Progenitor cell of endocrine pancreas (in vitro differentiated cells): Measurements from ENCODE around the gene HMGB3. TPM values are rescaled to one million over a fixed set of nuclear protein-coding genes. Genes with fewer than 3 reads are reported as not detected.
"Not testable (repeated sequence)": the region's sequence is repeated elsewhere in the genome, so short reads cannot be mapped to it uniquely, and the experiment has no call there.

Experiments
- DNase-seq: peaks from one replicate; pipeline ENCODE4 v3.0.0; 2021; ENCODE audit warnings: low spot score; ENCODE audit not compliant: unreplicated experiment
- H3K27ac Mint-ChIP-seq: 2 replicates; pipeline ENCODE4 v1.8.0; 2021; ENCODE audit warnings: mild to moderate bottlenecking, moderate library complexity, mixed read lengths
- H3K27me3 Mint-ChIP-seq: 2 replicates; pipeline ENCODE4 v1.8.0; 2021; ENCODE audit warnings: mixed read lengths
- H3K36me3 Mint-ChIP-seq: 2 replicates; pipeline ENCODE4 v1.8.0; 2022; ENCODE audit warnings: mixed read lengths; ENCODE audit not compliant: insufficient read depth
- H3K4me1 Mint-ChIP-seq: 2 replicates; pipeline ENCODE4 v1.8.0; 2021; ENCODE audit warnings: low read depth, mixed read lengths
- H3K4me3 Mint-ChIP-seq: 2 replicates; pipeline ENCODE4 v1.8.0; 2021; ENCODE audit warnings: low read depth, mild to moderate bottlenecking, moderate library complexity, mixed read lengths
- H3K9me3 Mint-ChIP-seq: 2 replicates; pipeline ENCODE4 v1.8.0; 2021; ENCODE audit warnings: low read depth, mixed read lengths
- total RNA-seq: library from RNA; stranded (reverse); gene quantifications from 2 replicates; pipeline ENCODE4 v1.2.1, GENCODE V29; 2021
- TF ChIP-seq, protein P1 (sequence below): fragments of 200-600 bp; sonication (generic); IDR thresholded peaks from one replicate; pipeline ENCODE4 v1.5.0; 2021; ENCODE audit warnings: antibody characterized with exemption, mild to moderate bottlenecking; ENCODE audit not compliant: unreplicated experiment

Gene HMGB3
- total RNA-seq, 1 donor from 2014 or later, result 257 TPM

- H3K36me3 Mint-ChIP-seq, result peaks cover 12% of the 10 kb centered on the region
- peak overlapping the region; percentile 87 for H3K4me3 Mint-ChIP-seq
- peaks cover 22% of the 10 kb centered on the region for H3K27me3 Mint-ChIP-seq
- peak overlapping the region; percentile 98 for H3K27ac Mint-ChIP-seq
- no peak for DNase-seq
- TF ChIP-seq, protein P1, sequence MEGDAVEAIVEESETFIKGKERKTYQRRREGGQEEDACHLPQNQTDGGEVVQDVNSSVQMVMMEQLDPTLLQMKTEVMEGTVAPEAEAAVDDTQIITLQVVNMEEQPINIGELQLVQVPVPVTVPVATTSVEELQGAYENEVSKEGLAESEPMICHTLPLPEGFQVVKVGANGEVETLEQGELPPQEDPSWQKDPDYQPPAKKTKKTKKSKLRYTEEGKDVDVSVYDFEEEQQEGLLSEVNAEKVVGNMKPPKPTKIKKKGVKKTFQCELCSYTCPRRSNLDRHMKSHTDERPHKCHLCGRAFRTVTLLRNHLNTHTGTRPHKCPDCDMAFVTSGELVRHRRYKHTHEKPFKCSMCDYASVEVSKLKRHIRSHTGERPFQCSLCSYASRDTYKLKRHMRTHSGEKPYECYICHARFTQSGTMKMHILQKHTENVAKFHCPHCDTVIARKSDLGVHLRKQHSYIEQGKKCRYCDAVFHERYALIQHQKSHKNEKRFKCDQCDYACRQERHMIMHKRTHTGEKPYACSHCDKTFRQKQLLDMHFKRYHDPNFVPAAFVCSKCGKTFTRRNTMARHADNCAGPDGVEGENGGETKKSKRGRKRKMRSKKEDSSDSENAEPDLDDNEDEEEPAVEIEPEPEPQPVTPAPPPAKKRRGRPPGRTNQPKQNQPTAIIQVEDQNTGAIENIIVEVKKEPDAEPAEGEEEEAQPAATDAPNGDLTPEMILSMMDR, result no peak
- peaks cover 10% of the 10 kb centered on the region for H3K4me1 Mint-ChIP-seq
- no peaks in the 10 kb centered on the region for H3K9me3 Mint-ChIP-seq
Observed at GRCh38 chrX:150984169-150984824, 1.2 kb downstream of the HMGB3 start.

- H3K27me3 Mint-ChIP-seq, H3K27ac Mint-ChIP-seq, DNase-seq, H3K4me3 Mint-ChIP-seq, H3K9me3 Mint-ChIP-seq, H3K4me1 Mint-ChIP-seq: not testable (repeated sequence)
- peaks cover 14% of the 10 kb centered on the region for H3K36me3 Mint-ChIP-seq
Observed at GRCh38 chrX:150987687-150988086, 4.6 kb downstream of the HMGB3 start.

DNA sequence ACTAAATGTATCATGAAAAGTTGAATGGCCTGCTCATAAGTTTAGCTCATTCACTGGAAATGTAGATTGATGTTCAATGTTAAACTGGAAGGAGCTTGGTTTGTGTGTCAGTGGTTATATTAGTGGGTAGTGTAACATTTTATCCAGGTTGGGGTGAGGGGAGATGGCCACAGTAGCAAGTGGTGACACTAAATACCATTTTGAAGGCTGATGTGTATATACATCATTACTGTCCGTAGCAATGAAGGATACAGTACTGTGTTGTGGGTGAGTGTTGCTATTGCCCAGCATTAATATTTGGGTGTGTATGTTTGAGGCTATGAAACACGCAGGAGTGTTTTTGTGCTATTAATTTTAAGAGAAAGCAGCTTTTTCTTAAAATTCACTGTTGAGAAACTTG is 6.3 kb downstream of the HMGB3 start:
- H3K4me1 Mint-ChIP-seq, result peaks cover 10% of the 10 kb centered on the region
- TF ChIP-seq, protein P1, result no peak
- no peaks in the 10 kb centered on the region for H3K9me3 Mint-ChIP-seq
- no peaks in the 10 kb centered on the region for H3K27me3 Mint-ChIP-seq
- H3K4me3 Mint-ChIP-seq, result no peak overlapping the region
- no peak overlapping the region for H3K27ac Mint-ChIP-seq
- H3K36me3 Mint-ChIP-seq, result peaks cover 14% of the 10 kb centered on the region
- no peak for DNase-seq

DNA sequence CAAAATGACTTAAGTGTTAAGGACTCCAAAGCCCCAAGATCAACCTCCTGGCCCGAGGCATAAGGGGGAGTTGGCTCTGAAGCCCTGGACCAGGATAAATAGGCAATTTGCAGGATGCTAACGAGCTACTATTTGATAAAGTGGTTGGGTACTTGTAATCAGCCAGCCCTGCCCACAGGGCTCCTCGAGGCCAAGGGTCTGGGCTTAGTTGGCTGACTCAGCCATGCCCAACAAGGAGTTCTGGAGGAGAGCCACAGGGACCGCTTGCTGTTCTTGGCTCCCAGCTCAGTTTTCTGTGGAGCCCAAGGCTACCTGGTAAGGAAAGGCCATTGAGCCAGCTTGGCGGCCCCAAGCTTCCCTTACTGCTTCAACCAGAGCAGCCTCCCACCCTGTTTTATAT is 7.8 kb downstream of the HMGB3 start:
- Mint-ChIP-seq H3K27me3 (no peaks in the 10 kb centered on the region), H3K27ac (no peak overlapping the region), H3K9me3 (no peaks in the 10 kb centered on the region), H3K4me3 (no peak overlapping the region), H3K4me1 (peaks cover under 1% of the 10 kb centered on the region), H3K36me3 (peaks cover 12% of the 10 kb centered on the region)
- DNase-seq, result no peak
- TF ChIP-seq, protein P1, result no peak

DNA sequence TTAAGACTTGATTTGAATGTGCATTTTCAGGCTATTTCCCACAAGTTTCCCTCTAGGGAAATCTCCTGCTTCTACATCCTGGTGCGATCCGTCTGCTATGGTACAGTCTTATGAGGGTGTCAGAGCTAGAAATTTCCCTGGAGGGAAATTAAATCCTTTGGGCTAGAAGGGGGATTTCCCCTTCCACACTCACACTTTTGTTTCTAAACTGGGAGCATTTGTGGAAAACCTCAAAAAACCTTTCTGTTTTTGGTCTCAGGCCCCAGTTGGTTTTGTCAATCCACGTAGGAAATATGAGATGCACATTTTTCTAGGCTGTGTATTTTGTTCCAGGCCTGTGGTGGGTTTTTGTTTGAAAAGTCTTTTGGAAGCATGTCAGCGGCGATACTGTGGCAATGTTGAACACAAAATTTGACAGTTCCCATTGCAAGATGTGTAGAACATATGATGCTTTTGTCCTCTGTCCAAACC is 17.8 kb downstream of the HMGB3 start:
- Mint-ChIP-seq H3K9me3 (peaks cover 3% of the 10 kb centered on the region), H3K36me3 (no peaks in the 10 kb centered on the region), H3K4me1 (no peaks in the 10 kb centered on the region), H3K27ac (no peak overlapping the region), H3K4me3 (no peak overlapping the region), H3K27me3 (no peaks in the 10 kb centered on the region)
- TF ChIP-seq, protein P1, result no peak
- DNase-seq, result no peak

DNA sequence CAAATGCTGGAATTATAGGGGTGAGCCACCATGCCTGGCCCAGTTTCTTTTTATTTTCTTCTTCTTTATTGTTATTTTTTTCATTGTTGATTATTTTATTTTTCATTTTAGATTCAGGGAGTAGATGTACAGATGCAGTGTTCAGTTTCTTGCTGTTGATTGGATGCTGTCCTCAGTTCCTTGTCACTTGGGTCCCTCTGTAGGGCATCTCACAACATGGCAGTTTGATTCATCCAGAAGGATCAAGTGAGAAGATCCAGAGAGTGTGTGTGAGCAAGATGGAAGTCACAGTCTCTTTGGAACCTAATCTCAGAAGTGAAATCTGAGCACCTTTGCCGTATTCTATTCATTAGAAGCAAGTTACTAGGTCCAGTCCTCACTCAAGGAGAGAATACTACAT is 20.9 kb downstream of the HMGB3 start:
- DNase-seq, result no peak
- H3K27ac Mint-ChIP-seq, result no peak overlapping the region
- TF ChIP-seq, protein P1, result no peak
- no peaks in the 10 kb centered on the region for H3K4me1 Mint-ChIP-seq
- no peak overlapping the region for H3K4me3 Mint-ChIP-seq
- no peaks in the 10 kb centered on the region for H3K36me3 Mint-ChIP-seq
- peaks cover 5% of the 10 kb centered on the region for H3K9me3 Mint-ChIP-seq
- H3K27me3 Mint-ChIP-seq, result no peaks in the 10 kb centered on the region
